K562 (cell line): ENCODE results near the gene ATMIN.

Experiments
- CBFA2T2 ChIP-seq: fragments of 450-650 bp; conservative IDR thresholded peaks from 2 replicates; pipeline ENCODE4 v1.6.1; 2017; ENCODE audit warnings: mild to moderate bottlenecking
- MAX ChIP-seq: sonication (generic); formaldehyde crosslinking; IDR thresholded peaks from 2 replicates; pipeline ENCODE4 v1.9.0; 2022; ENCODE audit warnings: mild to moderate bottlenecking, missing genetic modification reagents
- MXI1 ChIP-seq: IDR thresholded peaks from 2 replicates; pipeline ENCODE4 v1.6.1; 2011; ENCODE audit warnings: low read depth, mild to moderate bottlenecking, improper control_type of control experiment, low read length
- NFYB ChIP-seq: IDR thresholded peaks from 2 replicates; pipeline ENCODE4 v1.6.1; 2011; ENCODE audit warnings: mild to moderate bottlenecking, moderate library complexity; ENCODE audit not compliant: insufficient read length; ENCODE audit errors: extremely low read depth
- NR2C2 ChIP-seq, 2 experiments: fragments of 200-800 bp in 1 of 2; sonication (Bioruptor generic) in 1 of 2; sonication (generic) in 1 of 2; formaldehyde crosslinking in 1 of 2; IDR thresholded peaks; 2 replicates each; pipeline versions ENCODE4 v1.6.1 to v1.8.0; 2016 to 2022; ENCODE audit warnings: mild to moderate bottlenecking in 1 of 2, missing compliant biosample characterization in 1 of 2, missing genetic modification characterization in 1 of 2, missing genetic modification reagents in 1 of 2
- POLR2A ChIP-seq: fragments of 450-650 bp; conservative IDR thresholded peaks from 2 replicates; pipeline ENCODE4 v1.6.1; 2016
- POLR2AphosphoS5 ChIP-seq: IDR thresholded peaks from 2 replicates; pipeline ENCODE4 v1.6.1; 2011; ENCODE audit warnings: mild to moderate bottlenecking, low read depth, low read length, moderate library complexity; ENCODE audit not compliant: control insufficient read depth, insufficient read depth
- XRCC5 ChIP-seq: fragments of 200-400 bp; formaldehyde crosslinking; IDR thresholded peaks from 2 replicates; pipeline ENCODE4 v1.6.1; 2017; ENCODE audit warnings: low read depth, mild to moderate bottlenecking, low read length
- ZNF239 ChIP-seq: fragments of 250-450 bp; sonication (Bioruptor Pico); IDR thresholded peaks from 2 replicates; pipeline ENCODE4 v1.4.0; 2020; ENCODE audit warnings: mild to moderate bottlenecking
- TF ChIP-seq, protein P1 (sequence below), 3 experiments: IDR thresholded peaks in 2 of 3; conservative IDR thresholded peaks in 1 of 3; 2 replicates each; pipeline ENCODE4 v1.5.1; 2011 to 2012; ENCODE audit warnings: low read length in 3 of 3, mild to moderate bottlenecking in 3 of 3, control low read depth in 2 of 3, improper control_type of control experiment in 1 of 3, inconsistent platforms in 1 of 3, low read depth in 1 of 3, mixed read lengths in 1 of 3, moderate library complexity in 1 of 3; ENCODE audit not compliant: insufficient read depth in 2 of 3
- TF ChIP-seq, protein P2 (sequence below): fragments of 250-450 bp; sonication (Bioruptor Pico); IDR thresholded peaks from 2 replicates; pipeline ENCODE4 v1.5.0; 2022; ENCODE audit warnings: mild to moderate bottlenecking

GRCh38 chr16:81067166-81067565 lies 31.5 kb downstream of the ATMIN start:
- TF ChIP-seq POLR2AphosphoS5 (no peak), NR2C2 (CRISPR knock-in tag; IDR thresholded peaks at IDR 0.05) (no peak), NR2C2 (tag; IDR thresholded peaks at IDR 0.05) (no peak), XRCC5 (no peak), NFYB (no peak), ZNF239 (no peak), MXI1 (no peak), MAX (CRISPR knock-in tag) (no peak), POLR2A (no peak), CBFA2T2 (no peak)
- TF ChIP-seq, protein P1, sequence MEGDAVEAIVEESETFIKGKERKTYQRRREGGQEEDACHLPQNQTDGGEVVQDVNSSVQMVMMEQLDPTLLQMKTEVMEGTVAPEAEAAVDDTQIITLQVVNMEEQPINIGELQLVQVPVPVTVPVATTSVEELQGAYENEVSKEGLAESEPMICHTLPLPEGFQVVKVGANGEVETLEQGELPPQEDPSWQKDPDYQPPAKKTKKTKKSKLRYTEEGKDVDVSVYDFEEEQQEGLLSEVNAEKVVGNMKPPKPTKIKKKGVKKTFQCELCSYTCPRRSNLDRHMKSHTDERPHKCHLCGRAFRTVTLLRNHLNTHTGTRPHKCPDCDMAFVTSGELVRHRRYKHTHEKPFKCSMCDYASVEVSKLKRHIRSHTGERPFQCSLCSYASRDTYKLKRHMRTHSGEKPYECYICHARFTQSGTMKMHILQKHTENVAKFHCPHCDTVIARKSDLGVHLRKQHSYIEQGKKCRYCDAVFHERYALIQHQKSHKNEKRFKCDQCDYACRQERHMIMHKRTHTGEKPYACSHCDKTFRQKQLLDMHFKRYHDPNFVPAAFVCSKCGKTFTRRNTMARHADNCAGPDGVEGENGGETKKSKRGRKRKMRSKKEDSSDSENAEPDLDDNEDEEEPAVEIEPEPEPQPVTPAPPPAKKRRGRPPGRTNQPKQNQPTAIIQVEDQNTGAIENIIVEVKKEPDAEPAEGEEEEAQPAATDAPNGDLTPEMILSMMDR (IDR thresholded peaks at IDR 0.05 in 2 of 3, conservative IDR thresholded peaks at IDR 0.05 in 1 of 3; ENCODE audit: insufficient read depth in 2 of 3, low read depth in 1 of 3, low read length in 3 of 3), result no peak
- TF ChIP-seq, protein P2, sequence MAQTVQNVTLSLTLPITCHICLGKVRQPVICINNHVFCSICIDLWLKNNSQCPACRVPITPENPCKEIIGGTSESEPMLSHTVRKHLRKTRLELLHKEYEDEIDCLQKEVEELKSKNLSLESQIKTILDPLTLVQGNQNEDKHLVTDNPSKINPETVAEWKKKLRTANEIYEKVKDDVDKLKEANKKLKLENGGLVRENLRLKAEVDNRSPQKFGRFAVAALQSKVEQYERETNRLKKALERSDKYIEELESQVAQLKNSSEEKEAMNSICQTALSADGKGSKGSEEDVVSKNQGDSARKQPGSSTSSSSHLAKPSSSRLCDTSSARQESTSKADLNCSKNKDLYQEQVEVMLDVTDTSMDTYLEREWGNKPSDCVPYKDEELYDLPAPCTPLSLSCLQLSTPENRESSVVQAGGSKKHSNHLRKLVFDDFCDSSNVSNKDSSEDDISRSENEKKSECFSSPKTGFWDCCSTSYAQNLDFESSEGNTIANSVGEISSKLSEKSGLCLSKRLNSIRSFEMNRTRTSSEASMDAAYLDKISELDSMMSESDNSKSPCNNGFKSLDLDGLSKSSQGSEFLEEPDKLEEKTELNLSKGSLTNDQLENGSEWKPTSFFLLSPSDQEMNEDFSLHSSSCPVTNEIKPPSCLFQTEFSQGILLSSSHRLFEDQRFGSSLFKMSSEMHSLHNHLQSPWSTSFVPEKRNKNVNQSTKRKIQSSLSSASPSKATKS (CRISPR knock-in tag), result no peak
